GM12878 (cell line): Measurements from ENCODE around the gene PRDM4. TPM values are rescaled to one million over a fixed set of nuclear protein-coding genes. Genes with fewer than 3 reads are reported as not detected.
A peak's percentile ranks its signal among the peaks of the same experiment; 100 is the strongest.

ENCODE experiments used
- ATF7 ChIP-seq: fragments of 450-650 bp; IDR thresholded peaks from 2 replicates; pipeline ENCODE4 v1.6.1; 2016; ENCODE audit warnings: low read depth, mild to moderate bottlenecking
- BHLHE40 ChIP-seq, 2 experiments: fragments of 450-650 bp in 1 of 2; IDR thresholded peaks; 2 replicates each; pipeline ENCODE4 v1.6.1; 2011 to 2017; ENCODE audit warnings: low read depth in 2 of 2, borderline replicate concordance in 1 of 2, improper control_type of control experiment in 1 of 2, low read length in 1 of 2, mild to moderate bottlenecking in 1 of 2
- CHD4 ChIP-seq: fragments of 200-600 bp; sonication (generic); IDR thresholded peaks from 2 replicates; pipeline ENCODE4 v1.6.1; 2016; ENCODE audit warnings: mild to moderate bottlenecking
- GABPA ChIP-seq: IDR thresholded peaks from 2 replicates; pipeline ENCODE4 v1.6.1; 2014; ENCODE audit warnings: antibody characterized with exemption, low read depth, mild to moderate bottlenecking, inconsistent platforms
- HSF1 ChIP-seq: fragments of 150-350 bp; IDR thresholded peaks from 2 replicates; pipeline ENCODE4 v1.6.1; 2014; ENCODE audit warnings: mild to moderate bottlenecking, low read depth, low read length
- IRF5 ChIP-seq: fragments of 450-650 bp; IDR thresholded peaks from 2 replicates; pipeline ENCODE4 v1.6.1; 2017; ENCODE audit warnings: borderline replicate concordance
- JUND ChIP-seq: IDR thresholded peaks from 2 replicates; pipeline ENCODE4 v1.6.1; 2012; ENCODE audit warnings: low read depth, mild to moderate bottlenecking, low read length, improper control_type of control experiment, moderate library complexity
- KAT2A ChIP-seq: conservative IDR thresholded peaks from 2 replicates; pipeline ENCODE4 v1.6.1; 2011; ENCODE audit warnings: low read depth, low read length; ENCODE audit not compliant: control insufficient read depth
- MEF2B ChIP-seq: fragments of 450-650 bp; IDR thresholded peaks from 2 replicates; pipeline ENCODE4 v1.6.1; 2018; ENCODE audit warnings: mild to moderate bottlenecking, moderate library complexity; ENCODE audit not compliant: partially characterized antibody, poor library complexity, severe bottlenecking
- PAX5 ChIP-seq: IDR thresholded peaks from 2 replicates; pipeline ENCODE4 v1.6.1; 2011; ENCODE audit warnings: low read depth, low read length, borderline replicate concordance
- PBX3 ChIP-seq: IDR thresholded peaks from 2 replicates; pipeline ENCODE4 v1.6.1; 2011; ENCODE audit warnings: mild to moderate bottlenecking, low read depth, low read length, moderate library complexity; ENCODE audit not compliant: insufficient replicate concordance
- YY1 ChIP-seq: IDR thresholded peaks from 2 replicates; pipeline ENCODE4 v1.6.1; 2011; ENCODE audit warnings: low read depth, mild to moderate bottlenecking, low read length
- ZBTB4 ChIP-seq: fragments of 450-650 bp; formaldehyde crosslinking; IDR thresholded peaks from 2 replicates; pipeline ENCODE4 v1.4.0; 2022; ENCODE audit warnings: mild to moderate bottlenecking, moderate library complexity
- polyA plus RNA-seq, 11 experiments: library from polyadenylated mRNA; depleted of rRNA in 4 of 11; unstranded in 6 of 11; stranded (reverse) in 5 of 11; fragments of >200 nt; fragmentation: Nextera tagmentation in 4 of 11; fragmentation: Illumina TruSeq in 1 of 11; extraction: Ambion mirVana in 4 of 11; extraction: Trizol in 1 of 11; gene quantifications; 1 replicate in 1 of 11; 2 replicates in 10 of 11; pipeline versions ENCODE4 v1.2.1 to v1.2.3, GENCODE V29; 2011 to 2016; ENCODE audit warnings: inconsistent platforms in 2 of 11, missing spikeins in 2 of 11, low read depth in 1 of 11
- total RNA-seq, 4 experiments: library from RNA; depleted of rRNA in 3 of 4; stranded (reverse); fragments of >200 nt in 3 of 4; fragmentation: Illumina TruSeq in 1 of 4; extraction: Trizol in 1 of 4; gene quantifications; 2 replicates each; pipeline versions ENCODE4 v1.2.1 to v1.2.3, GENCODE V29; 2013 to 2021
- TF ChIP-seq, protein P1 (sequence below): fragments of 450-650 bp; IDR thresholded peaks from 2 replicates; pipeline ENCODE4 v1.6.1; 2017; ENCODE audit warnings: antibody characterized with exemption, mild to moderate bottlenecking, moderate library complexity

Gene PRDM4
- total and polyA plus RNA-seq, 10 of the 15 experiments (the other 5 are each of a cell fraction or from before 2014, with no cell fraction given), result 5.1 to 22.2 (median 15.0) TPM

DNA sequence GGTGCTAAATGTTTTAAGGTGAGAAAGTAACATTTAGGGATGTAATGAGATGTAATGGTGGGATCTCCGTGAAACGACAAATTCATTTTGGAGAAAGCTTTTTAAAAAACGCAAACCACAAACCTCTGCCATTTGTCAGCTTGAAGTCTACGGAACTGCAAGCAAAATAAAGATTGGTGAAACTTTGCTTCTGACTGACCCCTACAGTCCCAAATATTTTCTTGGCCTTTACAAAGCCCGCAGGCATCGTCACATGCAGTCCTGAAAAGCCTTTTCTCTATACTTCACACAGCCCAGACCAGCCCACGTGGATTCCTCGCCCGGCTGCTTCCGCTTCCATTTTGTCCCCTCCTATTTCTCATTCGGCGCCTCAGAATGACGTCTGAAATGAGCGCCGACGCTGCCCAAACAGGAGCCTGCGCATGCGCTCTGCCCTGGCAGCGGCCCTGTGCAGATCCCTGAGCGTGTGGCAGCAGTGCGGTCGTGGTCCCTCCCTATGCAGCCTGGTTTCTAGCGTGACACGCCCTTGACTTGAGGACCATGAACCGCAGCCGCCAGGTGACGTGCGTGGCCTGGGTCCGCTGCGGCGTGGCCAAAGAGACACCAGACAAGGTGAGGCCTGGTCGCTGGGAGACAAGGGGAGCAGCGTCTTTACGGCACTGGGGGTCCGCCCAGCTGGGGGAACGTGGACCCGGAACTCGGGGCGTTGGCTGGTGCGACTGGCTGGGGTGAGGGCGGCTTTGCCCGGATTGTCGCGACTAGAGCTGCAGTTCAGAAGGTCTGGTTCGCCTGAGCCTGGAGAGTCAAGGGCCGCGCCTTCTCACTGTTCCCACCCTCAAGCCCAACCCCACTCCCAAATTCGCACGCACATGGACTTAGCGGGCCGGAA is 75.3 kb downstream of the PRDM4 start, which contains the start of gene PWP1 (continued):
- TF ChIP-seq ZBTB4 (CRISPR knock-in tag) (no peak), BHLHE40 (IDR thresholded peaks at IDR 0.05; ENCODE audit: borderline replicate concordance in 1 of 2, low read depth in 2 of 2, low read length in 1 of 2) (peak; percentile 20 to 29; a peak in 2 of 4 replicates), ATF7 (peak; percentile 43), PBX3 (no peak), KAT2A (no peak), YY1 (peak; percentile 95), JUND (no peak), HSF1 (no peak), GABPA (0 out of 2 replicates have a peak, but pooled peaks have one; percentile 21), MEF2B (no peak), CHD4 (no peak), PAX5 (peak; percentile 91), IRF5 (no peak)
- TF ChIP-seq, protein P1, sequence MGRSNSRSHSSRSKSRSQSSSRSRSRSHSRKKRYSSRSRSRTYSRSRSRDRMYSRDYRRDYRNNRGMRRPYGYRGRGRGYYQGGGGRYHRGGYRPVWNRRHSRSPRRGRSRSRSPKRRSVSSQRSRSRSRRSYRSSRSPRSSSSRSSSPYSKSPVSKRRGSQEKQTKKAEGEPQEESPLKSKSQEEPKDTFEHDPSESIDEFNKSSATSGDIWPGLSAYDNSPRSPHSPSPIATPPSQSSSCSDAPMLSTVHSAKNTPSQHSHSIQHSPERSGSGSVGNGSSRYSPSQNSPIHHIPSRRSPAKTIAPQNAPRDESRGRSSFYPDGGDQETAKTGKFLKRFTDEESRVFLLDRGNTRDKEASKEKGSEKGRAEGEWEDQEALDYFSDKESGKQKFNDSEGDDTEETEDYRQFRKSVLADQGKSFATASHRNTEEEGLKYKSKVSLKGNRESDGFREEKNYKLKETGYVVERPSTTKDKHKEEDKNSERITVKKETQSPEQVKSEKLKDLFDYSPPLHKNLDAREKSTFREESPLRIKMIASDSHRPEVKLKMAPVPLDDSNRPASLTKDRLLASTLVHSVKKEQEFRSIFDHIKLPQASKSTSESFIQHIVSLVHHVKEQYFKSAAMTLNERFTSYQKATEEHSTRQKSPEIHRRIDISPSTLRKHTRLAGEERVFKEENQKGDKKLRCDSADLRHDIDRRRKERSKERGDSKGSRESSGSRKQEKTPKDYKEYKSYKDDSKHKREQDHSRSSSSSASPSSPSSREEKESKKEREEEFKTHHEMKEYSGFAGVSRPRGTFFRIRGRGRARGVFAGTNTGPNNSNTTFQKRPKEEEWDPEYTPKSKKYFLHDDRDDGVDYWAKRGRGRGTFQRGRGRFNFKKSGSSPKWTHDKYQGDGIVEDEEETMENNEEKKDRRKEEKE, result no peak
